Suppressor macrophage (primary cell): ENCODE measurements around the gene LRP11.
"Not testable (repeated sequence)": the region's sequence is repeated elsewhere in the genome, so short reads cannot be mapped to it uniquely, and the experiment has no call there.

Experiments
- DNase-seq, 4 experiments: peaks; one replicate each; pipeline ENCODE4 v3.0.0-alpha.2; 2020 to 2022

The LRP11 gene

DNA sequence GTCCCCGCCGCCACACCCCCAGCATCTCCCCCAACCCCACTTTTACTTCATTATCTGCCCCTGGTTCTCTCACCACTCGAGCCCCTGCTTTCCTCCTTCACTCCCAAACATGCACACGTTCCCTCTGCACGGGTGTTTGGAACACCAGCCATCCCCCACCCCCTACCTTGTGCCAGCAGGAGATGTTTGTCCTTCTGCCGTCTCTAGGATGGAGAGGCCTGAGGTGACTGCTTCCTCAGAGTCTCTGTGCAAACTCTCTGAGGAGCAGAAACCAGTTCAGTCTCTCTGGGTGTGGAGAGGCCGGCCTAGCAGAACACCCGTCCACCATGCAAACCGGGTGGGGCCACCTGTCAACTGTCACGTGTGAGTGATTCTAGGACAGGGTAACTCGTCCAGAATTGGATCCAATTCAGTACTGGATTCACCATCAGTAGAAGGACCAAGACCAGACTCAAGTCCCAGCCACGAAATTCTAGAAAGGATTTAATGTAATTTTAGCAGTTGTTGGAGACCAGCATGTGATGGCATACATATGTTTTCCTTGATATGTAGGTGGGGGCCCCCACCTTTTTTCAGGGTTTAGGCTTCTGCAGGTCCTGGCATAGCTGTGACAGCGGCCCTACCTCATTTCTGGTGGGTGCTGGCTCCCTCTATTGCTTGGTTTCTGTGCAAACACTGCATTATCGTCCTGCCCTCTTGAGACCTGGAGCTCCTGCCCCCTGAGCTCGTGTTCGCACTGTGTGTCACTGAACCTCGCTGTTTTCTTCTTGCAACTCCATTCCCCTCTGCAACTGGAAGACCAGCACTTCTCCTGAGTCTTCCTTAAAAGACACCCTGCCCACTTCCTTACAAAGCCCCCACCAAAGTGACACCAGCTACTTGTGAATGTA is 33.9 kb upstream of the LRP11 start, which contains the start of gene RAET1E:
TSS of gene RAET1E (minus strand) at position 259 of the 890 bp plus-strand sequence. CDS start 7,212 bp downstream, outside the sequence.
- no peak for DNase-seq

DNA sequence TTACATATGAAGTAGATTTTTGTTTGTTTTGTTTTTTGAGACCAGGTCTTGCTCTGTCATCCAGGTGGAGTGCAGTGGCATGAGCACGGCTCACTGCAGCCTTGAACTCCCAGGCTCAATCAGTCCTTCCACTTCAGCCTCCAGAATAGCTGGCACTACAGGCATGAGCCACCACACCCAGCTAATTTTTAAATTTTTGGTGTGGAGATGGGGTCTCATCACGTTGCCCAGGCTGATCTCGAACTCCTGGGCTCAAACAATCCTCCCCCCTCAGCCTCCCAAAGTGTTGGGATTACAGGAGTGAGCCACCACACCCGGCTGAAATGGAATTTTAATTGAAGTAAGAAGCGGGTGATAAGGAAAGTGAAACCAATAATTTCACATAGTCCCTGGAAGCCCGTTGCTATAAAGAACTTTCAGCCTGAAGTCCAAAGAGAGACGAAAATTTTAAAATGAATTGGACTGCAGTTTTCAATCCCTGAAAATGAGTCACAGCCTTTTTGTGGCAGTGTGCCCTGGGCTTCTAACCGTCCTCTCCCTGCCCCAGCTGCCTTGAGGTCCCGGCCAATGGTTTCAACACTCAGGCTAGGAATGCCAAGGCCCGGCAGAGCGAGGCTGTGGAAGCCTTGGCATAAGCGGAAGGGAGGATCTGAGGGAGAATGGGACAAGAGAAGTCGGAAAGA is 33.0 kb upstream of the LRP11 start:
- no peak for DNase-seq

DNA sequence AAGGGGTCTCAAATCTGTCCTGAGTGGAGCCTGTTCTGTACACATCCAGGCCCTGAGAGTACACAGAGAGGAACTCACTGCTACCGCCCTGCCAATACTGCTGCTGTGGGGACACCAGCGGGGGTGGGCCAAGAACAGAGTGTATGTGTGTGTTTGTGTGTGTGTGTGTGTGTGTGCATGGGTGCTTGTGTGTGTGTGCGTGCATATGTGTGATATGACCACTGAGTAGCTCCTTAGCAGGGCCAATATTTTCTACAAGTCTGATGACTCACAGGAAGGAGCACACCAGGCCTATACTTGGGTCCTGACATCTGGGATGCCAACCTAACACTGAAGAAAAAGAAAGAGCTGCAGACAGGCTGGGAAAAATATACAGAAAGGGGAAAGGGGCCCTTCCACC is 32.3 kb upstream of the LRP11 start:
- DNase-seq, result no peak

DNA sequence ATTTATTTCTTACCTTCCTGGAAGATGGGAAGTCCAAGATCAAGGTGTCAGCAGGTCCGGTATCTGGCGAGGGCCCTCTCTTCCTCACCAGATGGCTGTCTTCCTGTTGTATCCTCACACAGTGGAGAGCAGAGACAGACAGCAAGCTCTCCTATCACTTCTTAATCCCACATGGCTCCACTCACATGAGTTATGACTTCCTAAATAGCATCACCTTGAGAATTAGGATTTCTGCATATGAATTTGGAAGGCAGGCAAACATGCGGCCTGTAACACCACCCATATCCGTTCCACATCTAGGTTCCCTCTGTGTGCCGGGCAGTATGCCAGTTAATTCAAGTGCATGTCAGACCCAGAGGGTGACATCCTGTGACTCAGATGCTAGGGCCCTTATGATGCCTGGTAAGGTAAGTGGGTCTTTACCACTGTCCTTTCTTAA is 31.7 kb upstream of the LRP11 start:
- DNase-seq, result peak; percentile 26 to 62 (median 34)

DNA sequence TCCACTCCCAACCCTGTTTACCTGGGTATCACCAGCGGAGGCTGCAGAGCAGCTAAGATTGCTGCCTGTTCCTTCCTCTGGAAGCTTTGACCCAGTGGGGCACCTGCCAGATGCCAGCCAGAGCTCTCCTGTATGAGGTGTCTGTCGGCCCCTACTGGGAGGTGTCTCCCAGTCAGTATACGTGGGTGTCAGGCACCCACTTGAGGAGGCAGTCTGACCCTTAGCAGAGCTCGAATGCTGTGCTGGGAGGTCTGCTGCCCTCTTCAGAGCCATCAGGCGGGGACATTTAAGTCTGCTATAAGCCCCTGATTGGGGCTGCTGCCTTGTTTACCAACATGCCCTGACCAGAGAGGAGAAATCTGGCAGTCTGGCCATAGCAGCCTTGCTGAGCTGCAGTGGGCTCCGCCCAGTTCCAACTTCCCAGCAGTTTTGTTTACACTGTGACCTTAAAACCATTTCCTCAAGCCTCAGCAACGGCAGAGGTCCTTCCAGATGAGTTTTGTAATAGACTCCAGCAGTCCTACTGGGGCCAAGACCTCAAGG is 31.0 kb upstream of the LRP11 start:
- DNase-seq, result peak; percentile 13 to 51 (median 32)

DNA sequence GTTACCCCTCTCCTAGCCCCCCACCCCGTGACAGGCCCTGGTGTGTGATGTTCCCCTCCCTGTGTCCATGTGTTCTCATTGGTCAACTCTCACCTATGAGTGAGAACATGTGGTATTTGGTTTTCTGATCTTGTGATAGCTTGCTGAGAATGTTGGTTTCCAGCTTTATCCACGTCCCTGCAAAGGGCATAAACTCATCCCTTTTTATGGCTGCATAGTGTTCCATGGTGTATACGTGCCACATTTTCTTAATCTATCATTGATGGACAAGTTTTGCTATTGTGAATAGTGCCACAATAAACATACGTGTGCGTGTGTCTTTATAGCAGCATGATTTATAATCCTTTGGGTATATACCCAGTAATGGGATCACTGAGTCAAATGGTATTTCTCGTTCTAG is 27.7 kb upstream of the LRP11 start:
- not testable (repeated sequence) for DNase-seq

DNA sequence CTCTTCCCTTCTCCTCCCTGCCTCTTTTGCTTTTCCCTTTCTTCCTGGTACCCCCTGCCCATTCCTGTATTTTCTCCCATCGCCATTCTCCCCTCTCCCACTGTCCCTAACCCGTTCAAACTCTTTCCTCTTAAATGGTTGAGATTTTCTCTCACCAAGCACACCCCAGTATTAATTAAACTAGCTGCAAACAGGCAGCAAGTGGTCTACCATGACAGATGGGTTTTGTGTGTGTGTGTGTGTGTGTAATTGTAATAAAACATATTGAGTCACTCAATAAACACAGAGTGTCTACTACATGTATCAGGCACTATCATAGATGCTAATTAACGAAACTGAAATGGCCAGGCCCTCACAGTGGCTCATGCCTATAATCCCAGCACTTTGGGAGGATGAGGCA is 27.1 kb upstream of the LRP11 start:
- no peak for DNase-seq

DNA sequence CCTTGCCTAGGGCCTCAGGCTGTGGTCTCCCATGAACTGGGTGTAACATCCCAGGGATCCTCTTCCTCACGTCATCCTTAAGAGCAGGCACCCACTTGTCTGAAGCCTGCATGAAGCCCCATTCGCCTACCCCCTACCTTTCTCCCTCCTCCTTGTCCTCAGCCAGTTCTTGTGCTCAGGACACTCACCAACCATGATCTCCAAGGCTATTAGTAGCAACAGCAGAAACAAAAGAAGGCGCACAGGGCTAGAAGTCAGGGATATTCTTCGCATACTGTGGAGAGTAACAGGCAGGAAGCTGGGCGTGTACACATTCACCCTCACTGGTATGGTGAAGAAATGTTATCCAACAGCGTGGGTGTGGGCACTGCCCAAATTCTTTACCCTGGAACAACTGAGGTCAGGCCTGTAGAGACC is 26.5 kb upstream of the LRP11 start:
- DNase-seq, result no peak

DNA sequence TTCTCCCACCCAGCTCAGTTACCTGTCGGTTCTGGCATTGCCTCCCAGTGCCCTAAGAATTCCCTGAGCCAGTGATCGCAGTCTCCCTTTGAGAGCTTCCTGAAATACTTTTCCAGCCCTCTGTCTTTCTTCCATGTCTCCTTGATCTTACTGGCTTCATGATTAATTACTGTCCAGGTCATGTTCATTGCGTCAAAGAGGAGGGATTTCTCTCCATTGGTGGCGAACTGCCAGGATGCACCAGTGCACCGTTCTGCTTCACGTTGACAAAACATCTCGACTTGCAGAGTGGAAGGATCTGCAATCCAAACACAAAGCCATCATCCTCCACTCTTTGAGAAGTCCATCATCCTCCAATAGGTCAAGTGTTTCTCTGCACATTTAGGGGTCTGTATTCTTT is 25.2 kb upstream of the LRP11 start:
- no peak for DNase-seq

DNA sequence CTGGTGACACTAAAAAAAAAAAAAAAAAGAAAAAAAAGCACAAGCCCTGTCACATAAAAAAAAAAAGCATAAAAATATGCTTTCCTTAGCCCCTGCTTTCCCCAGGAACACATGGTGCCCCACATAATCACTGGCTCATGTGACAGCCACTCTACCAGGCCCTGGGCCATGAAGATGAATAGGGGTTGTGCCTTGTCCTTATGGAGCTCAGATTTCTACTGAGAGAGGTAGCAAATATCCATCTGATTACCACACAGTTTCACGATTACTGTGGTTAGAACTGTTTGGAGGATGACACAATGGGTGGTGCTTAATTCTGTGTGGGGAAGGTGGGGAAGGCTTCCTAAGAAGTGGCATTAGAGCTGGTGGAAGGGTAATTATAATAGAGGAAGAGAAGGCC is 24.5 kb upstream of the LRP11 start:
- DNase-seq, result no peak

DNA sequence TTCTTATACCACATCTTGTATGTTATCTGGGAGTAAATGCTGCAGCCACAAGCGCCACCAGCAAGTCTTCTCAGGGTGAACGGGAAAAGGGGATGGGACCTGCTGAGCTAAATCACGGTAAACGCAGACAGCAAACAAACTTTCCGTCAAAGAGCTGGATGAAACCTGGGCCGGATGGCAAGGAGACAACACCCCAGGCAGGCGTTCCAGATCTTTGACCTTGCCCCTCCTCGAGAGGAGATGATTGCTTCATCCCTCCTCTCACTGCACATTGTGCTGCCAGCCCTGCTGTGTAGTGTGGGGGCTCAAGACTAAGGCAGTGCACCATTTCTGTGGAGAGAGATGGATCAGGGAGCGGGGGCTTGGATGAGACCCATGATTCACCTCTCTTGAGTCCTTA is 23.9 kb upstream of the LRP11 start:
- no peak for DNase-seq

DNA sequence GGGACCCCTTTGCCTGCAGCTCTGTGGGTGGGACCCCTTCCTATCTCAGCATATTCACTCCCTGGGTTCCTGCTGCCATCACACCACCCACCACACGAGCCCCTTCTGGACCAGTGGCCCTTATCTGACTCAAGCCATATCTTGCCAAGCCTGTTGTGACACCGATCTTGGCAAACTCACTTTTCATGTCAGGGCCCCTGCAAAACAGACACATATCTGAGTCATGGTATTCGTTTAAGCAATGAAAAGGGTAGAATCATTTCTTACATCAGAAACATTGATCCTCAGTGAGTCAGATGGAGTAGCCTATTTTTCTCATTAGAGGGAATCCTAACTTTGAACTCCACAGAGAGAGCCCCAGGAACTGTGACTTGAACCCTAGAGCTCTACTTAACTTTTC is 23.2 kb upstream of the LRP11 start:
- DNase-seq, result no peak

DNA sequence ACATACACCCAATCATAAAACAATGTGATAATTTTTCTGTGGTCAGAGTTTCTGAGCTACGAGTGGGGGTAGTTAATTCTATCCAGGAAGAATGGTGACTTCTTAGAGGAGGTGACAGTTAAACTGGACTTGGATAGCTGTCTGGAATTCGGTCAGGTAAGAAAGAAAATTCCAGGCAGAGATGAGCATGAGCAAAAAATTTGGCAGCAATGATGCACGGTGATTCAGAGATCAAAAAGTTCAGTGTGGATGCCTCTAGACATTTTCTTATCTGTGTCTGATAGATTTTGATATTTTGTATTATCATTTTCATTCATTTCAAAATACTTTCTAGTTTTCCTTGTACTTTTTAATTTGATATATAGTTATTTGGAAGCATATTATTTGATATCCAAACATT is 21.7 kb upstream of the LRP11 start:
- DNase-seq, result no peak

DNA sequence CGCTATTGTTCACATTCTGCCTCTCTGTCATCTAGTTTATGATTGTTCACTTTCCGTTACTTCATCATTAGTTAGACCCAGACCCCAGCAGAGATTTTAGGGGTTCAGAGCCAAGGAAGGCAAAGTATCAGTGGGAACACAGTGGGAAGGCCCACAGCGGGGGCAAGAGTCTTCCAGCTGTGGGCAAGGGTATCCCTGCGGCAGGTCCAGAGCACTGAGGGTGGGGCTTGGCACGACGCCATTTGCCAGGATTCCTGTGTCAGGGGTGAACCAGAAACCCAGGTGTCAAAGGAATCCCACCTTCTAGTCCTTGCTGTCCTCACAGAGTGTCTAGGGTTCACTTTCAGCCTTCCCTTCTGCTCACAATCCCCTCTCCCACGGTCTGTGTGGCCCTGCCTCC is 20.5 kb upstream of the LRP11 start:
- no peak for DNase-seq

DNA sequence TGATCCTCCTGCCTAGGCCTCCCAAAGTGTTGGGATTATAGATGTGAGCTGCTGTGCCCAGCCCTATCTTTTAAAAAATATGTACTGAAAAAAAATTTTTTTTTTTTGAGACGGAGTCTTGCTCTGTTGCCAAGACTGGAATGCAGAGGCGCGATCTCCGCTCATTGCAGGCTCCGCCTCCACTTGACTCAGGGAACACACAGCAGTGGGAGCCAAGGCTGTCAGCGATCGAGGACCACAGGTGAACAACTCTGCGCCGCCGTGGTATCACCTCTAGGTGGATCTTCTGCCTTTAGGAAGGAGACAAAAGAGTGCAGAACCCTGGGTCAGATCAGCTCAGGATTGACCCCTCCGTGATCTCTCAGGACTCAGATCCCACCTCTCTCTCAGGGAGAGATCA is 20.1 kb upstream of the LRP11 start:
- DNase-seq, result no peak

DNA sequence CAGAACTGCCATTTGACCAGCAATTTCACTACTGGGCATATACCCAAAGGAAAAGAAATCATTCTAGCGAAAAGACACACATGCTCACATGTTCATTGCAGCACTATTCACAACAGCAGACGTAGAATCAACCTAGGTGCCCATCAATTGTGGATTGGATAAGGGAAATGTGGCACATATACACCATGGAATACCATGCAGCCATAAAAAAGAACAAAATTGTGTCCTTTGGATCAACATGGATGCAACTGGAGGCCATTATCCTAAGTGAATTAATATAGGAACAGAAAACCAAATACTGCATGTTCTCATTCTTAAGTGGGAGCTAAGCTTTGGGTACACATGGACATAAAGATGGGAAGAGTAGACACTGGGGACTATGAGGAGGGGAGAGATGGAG is 17.7 kb upstream of the LRP11 start:
- no peak for DNase-seq

DNA sequence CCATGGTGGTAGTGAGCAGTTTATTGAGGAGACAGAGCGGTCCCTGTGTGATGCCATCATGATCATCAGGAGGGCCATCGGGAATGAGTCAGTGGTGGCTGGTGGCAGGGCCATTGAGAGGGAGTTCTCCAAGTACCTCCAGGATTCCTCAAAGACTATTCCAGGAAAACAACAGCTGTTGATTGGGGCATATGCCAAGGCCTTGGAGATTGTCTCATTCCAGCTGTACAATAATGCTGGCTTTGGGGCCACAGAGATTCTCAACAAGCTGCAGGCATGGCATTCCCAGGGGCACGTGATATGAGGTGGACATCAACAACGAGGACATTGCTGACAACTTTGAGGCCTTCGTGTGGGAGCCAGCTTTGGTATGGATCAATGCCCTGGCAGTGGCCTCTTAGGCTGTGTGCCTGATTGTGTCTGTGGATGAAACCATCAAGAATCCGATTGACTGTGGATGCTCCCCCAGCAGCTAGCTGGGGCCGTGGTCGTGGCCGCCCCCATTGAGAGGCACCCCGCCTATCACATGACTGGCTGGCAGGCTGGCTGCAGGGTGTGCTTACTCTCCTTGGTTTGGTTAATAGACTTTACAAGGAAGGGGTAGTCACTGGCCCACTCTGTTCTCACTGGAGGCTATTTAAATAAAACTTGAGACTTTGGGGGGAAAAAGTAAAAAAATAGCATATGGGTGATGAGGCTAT is 17.1 kb upstream of the LRP11 start:
- no peak for DNase-seq

DNA sequence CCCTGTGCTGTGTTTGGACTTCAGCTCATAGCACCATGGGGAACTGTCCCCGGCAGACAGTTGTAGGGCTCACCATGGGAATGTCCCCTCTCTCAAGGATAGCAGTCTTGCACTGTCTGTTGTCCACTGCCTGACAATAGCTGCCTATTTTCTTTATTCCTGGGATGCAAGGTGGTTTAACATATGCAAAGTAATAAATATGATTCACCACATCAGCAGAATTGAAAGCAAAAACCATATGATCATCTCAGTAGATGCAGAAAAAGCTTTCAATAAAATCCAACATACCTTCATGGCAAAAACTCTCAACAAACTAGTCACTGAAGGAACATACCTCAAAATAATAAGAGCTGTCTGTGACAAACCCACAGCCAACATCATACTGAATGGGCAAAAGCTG is 13.5 kb upstream of the LRP11 start:
- no peak for DNase-seq

DNA sequence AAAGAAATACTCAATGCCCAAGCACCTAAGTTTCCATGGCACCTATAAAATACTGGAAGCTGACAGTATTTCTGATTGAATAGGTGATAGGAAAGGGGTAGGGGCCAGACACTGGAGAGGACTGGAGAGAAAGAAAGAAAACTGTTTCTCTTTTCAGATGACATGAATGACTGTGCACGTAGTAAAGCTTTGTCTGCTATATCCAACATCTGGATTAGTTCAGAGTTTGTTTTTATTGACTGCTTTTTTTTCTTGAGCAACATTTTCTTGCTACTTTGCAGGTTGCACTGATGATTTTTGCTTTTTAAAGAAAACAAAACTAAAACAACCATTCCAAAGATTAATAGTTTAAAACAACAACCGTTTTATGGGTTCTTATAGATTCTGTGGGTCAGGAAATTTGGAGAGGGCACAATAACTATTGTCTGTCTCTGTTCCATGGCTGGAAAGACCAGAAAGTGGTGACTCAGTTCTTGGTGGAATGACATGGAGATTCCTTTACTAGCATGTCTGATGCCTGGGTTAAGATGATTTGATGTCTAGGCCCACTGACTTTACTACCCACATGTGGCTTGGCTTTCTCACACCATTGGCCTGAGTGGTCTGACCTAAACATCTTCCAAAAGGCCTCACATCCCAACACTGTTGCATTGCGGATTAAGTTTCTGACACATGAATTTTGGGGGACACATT is 12.2 kb upstream of the LRP11 start:
- no peak for DNase-seq

DNA sequence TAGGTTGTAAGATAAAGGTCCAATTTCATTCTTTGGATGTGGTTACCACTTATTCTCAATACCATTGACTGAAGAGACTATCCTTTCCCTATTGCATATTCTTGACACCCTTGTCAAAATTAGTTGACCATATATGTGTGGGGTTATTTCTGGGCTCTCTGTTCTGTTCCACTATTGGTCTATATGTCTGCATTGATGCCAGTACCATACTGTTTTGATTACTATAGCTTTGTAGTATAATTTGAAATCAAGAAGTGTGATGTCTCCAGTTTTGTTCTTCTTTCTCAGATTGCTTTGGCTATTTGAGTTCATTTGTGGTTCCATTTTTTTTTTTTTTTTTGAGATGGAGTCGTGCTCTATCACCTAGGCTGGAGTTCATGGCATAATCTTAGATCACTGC is 8.1 kb upstream of the LRP11 start:
- no peak for DNase-seq

DNA sequence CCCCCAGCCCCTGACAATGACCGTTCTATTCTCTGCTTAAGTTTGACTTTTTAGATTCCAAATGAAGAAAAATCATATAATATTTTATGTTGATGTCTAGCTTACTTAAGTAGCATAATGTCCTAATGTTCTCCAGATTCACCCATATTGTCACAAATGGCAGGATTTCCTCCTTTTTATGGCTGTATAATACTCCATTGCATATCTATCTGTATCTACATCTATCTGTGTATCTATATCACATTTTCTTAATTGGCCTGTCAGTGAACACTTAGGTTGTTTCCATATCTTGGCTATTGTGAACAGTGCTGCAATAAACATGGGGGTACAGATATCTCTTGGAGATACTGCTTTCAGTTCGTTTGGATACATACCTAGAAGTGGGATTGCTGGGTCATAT is 7.0 kb upstream of the LRP11 start:
- no peak for DNase-seq

DNA sequence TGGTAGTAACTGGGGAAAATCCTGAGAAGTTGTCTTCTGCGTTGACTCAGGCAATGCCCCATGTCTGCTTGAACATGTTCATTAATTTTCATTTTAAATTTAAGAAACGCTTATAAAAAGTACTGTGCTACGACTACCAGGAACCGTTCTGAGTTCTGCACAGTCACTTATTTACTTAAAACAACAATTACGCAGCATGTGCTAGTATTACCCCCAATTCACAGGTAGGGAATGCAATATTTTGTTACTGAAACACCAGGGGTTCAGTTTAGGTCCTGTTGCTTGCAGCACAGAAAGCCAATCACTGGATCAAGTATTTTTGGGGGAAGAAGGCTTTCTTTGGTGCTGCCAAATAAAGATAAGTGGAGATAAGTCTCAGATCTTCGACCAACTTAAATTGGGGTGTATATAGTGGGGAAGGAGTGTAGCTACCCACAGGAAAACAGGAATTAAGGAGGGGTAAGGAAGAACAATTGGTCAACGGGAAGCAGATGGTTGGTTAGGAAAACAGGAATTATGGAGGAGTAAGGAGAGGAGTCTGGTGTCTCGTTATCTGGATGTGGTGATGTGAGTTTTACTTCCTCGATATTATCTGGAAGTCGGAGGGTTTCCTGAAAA is 5.2 kb upstream of the LRP11 start:
- DNase-seq, result no peak
